Endodermal cell (in vitro differentiated cells): Measurements from ENCODE around the gene TGFB1. TPM values are rescaled to one million over a fixed set of nuclear protein-coding genes. Genes with fewer than 3 reads are reported as not detected.

ENCODE experiments used
- DNase-seq: peaks from one replicate; pipeline ENCODE4 v3.0.0-alpha.2; 2017
- H3K27ac ChIP-seq: 2 replicates; pipeline ENCODE4 v1.5.1; 2013; ENCODE audit warnings: mild to moderate bottlenecking, low read depth, low read length, moderate library complexity
- H3K27me3 ChIP-seq: 2 replicates; pipeline ENCODE4 v1.6.1; 2013; ENCODE audit warnings: mild to moderate bottlenecking, low read length, moderate library complexity; ENCODE audit not compliant: insufficient read depth, control insufficient read depth, poor library complexity, severe bottlenecking
- H3K36me3 ChIP-seq: 2 replicates; pipeline ENCODE4 v1.7.0; 2013; ENCODE audit warnings: mild to moderate bottlenecking, low read length, moderate library complexity; ENCODE audit not compliant: control insufficient read depth, insufficient read depth
- H3K4me1 ChIP-seq: one replicate; pipeline ENCODE4 v1.7.0; 2013; ENCODE audit warnings: low read length; ENCODE audit not compliant: control insufficient read depth, insufficient read depth
- H3K4me3 ChIP-seq: 2 replicates; pipeline ENCODE4 v1.5.1; 2013; ENCODE audit warnings: mild to moderate bottlenecking, low read length, moderate library complexity
- H3K9ac ChIP-seq: 2 replicates; pipeline ENCODE4 v1.6.1; 2013; ENCODE audit warnings: mild to moderate bottlenecking, low read length, moderate library complexity; ENCODE audit not compliant: poor library complexity, severe bottlenecking; ENCODE audit errors: extremely low read depth
- H3K9me3 ChIP-seq: 2 replicates; pipeline ENCODE4 v1.6.1; 2013; ENCODE audit warnings: mild to moderate bottlenecking, low read length, moderate library complexity; ENCODE audit not compliant: control insufficient read depth
- H3K27ac Mint-ChIP-seq: 2 replicates; pipeline ENCODE4 v1.8.0; 2020; ENCODE audit warnings: mixed read lengths
- H3K27me3 Mint-ChIP-seq: 2 replicates; pipeline ENCODE4 v1.8.0; 2021; ENCODE audit warnings: mild to moderate bottlenecking, mixed read lengths; ENCODE audit not compliant: insufficient read depth
- H3K36me3 Mint-ChIP-seq: 2 replicates; pipeline ENCODE4 v1.8.0; 2020; ENCODE audit warnings: low read depth, mixed read lengths
- H3K4me1 Mint-ChIP-seq: 2 replicates; pipeline ENCODE4 v1.8.0; 2020; ENCODE audit warnings: mixed read lengths
- H3K4me3 Mint-ChIP-seq: 2 replicates; pipeline ENCODE4 v1.8.0; 2020; ENCODE audit warnings: mild to moderate bottlenecking, moderate library complexity, mixed read lengths
- H3K9me3 Mint-ChIP-seq: 2 replicates; pipeline ENCODE4 v1.8.0; 2020; ENCODE audit warnings: mild to moderate bottlenecking, mixed read lengths
- WGBS, 2 experiments: methylation state at CpG; one replicate each; pipeline versions ENCODE4 v1.1.5 to v1.1.7; 2013; ENCODE audit warnings: missing lambda C conversion rate in 2 of 2, mixed read lengths in 1 of 2; ENCODE audit not compliant: insufficient coverage in 1 of 2, insufficient read length in 1 of 2; 5-methylcytosine and 5-hydroxymethylcytosine counted together
- total RNA-seq, 2 donors: library from RNA; stranded (reverse); fragmentation: NEBNext Ultra II Directional in 1 of 2; extraction: Animal tissue kit (Norgen Biotek cat#: 25700) in 1 of 2; gene quantifications; 2 replicates in 1 of 2; 3 replicates in 1 of 2; pipeline ENCODE4 v1.2.1, GENCODE V29; 2021
- TF ChIP-seq, protein P1 (sequence below): fragments of 200-600 bp; sonication (generic); conservative IDR thresholded peaks from 2 replicates; pipeline ENCODE4 v1.5.0; 2021; ENCODE audit warnings: antibody characterized with exemption, mild to moderate bottlenecking

The TGFB1 gene
- total RNA-seq, 2 donors from 2014 or later, result 56.3 to 60.1 TPM

DNA sequence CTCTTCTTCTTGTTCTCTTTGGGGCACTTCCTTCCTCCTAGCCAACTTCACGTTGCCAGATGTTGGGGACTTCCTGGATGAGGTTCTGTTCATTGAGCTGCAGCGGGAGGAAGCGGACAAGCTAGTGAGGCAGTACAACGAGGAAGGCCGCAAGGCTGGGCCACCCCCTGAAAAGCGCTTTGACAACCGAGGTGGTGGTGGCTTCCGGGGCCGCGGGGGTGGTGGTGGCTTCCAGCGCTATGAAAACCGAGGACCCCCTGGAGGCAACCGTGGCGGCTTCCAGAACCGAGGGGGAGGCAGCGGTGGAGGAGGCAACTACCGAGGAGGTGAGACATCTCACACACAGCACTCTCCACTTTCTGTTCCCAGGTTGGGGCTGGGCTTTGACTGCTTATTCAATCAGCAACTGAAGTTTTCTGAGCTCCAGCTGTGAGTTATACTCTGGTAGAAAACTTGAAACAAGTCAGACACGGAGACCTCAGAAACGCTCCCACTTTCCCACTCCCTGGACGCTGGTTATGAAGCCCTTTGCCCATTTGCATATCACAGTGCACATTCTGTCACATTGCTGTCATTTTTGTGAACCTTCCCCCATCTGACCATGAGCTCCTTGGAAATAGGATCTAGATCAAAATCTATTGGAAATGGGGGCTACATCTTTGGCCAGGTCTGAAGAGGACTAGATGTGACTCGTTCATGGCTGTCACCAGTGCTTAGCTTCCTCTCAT, 50.9 kb downstream of the TGFB1 start:
- H3K4me3 ChIP-seq, result no peak overlapping the region
- peaks cover 92% of the 10 kb centered on the region for H3K36me3 ChIP-seq
- H3K27ac Mint-ChIP-seq, result no peak overlapping the region
- peaks cover 4% of the 10 kb centered on the region for H3K4me1 Mint-ChIP-seq
- WGBS, 2 experiments, result 93 to 94% methylated on average over 5 to 21 of the region's 21 CpGs
- no peaks in the 10 kb centered on the region for H3K27me3 ChIP-seq
- no peak for DNase-seq
- no peaks in the 10 kb centered on the region for H3K27me3 Mint-ChIP-seq
- no peak overlapping the region for H3K27ac ChIP-seq
- no peaks in the 10 kb centered on the region for H3K9me3 ChIP-seq
- no peak overlapping the region for H3K9ac ChIP-seq
- no peaks in the 10 kb centered on the region for H3K9me3 Mint-ChIP-seq
- H3K36me3 Mint-ChIP-seq, result peaks cover 86% of the 10 kb centered on the region
- no peak overlapping the region for H3K4me3 Mint-ChIP-seq
- H3K4me1 ChIP-seq, result no peaks in the 10 kb centered on the region
- TF ChIP-seq, protein P1, sequence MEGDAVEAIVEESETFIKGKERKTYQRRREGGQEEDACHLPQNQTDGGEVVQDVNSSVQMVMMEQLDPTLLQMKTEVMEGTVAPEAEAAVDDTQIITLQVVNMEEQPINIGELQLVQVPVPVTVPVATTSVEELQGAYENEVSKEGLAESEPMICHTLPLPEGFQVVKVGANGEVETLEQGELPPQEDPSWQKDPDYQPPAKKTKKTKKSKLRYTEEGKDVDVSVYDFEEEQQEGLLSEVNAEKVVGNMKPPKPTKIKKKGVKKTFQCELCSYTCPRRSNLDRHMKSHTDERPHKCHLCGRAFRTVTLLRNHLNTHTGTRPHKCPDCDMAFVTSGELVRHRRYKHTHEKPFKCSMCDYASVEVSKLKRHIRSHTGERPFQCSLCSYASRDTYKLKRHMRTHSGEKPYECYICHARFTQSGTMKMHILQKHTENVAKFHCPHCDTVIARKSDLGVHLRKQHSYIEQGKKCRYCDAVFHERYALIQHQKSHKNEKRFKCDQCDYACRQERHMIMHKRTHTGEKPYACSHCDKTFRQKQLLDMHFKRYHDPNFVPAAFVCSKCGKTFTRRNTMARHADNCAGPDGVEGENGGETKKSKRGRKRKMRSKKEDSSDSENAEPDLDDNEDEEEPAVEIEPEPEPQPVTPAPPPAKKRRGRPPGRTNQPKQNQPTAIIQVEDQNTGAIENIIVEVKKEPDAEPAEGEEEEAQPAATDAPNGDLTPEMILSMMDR, result no peak

DNA sequence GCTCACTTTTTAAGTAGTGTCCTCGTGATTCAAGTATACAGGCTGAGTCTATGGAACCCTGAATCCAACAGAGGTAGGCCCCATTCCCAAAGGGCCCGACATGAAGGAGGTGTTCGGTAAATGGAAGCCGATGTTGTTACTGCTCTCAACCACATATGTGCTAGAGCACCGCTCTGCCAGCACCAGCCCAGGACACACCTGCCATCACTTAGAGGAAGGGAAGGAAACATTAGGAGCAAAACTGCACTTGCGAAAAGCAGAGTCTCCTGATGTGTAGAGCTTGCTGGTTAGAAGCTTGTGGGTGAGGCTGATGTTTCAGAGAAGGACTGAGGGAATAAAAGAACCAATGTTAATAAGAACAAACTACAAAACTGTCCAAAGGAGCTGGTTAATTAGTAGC, 53.2 kb downstream of the TGFB1 start:
- peaks cover 88% of the 10 kb centered on the region for H3K36me3 Mint-ChIP-seq
- no peak overlapping the region for H3K4me3 Mint-ChIP-seq
- TF ChIP-seq, protein P1, result no peak
- Histone ChIP-seq H3K27ac (no peak overlapping the region), H3K9ac (no peak overlapping the region), H3K4me1 (peaks cover under 1% of the 10 kb centered on the region), H3K9me3 (no peaks in the 10 kb centered on the region), H3K36me3 (peaks cover 92% of the 10 kb centered on the region), H3K4me3 (no peak overlapping the region), H3K27me3 (no peaks in the 10 kb centered on the region)
- H3K27me3 Mint-ChIP-seq, result no peaks in the 10 kb centered on the region
- no peaks in the 10 kb centered on the region for H3K9me3 Mint-ChIP-seq
- H3K4me1 Mint-ChIP-seq, result peaks cover 6% of the 10 kb centered on the region
- WGBS, 2 experiments, result 89 to 99% methylated on average over 1 to 6 of the region's 6 CpGs
- no peak for DNase-seq
- no peak overlapping the region for H3K27ac Mint-ChIP-seq

DNA sequence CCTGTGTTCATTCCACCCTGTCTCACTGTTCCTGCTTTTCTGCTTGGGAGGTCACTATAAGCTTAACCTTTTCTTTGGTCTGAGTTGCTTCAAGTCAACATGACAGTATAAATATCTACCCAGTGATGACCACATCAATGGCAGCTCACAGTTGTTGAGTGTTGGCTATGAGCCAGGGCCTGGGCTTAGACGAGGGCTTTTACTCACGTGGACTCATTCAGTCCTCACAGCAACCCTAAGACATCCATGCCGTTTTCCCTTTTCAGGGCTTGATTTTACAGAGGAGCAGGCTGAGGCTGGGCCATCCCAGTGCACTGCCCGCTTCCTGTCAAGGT, 54.0 kb downstream of the TGFB1 start:
- Histone ChIP-seq H3K9ac (no peak overlapping the region), H3K9me3 (no peaks in the 10 kb centered on the region), H3K27me3 (no peaks in the 10 kb centered on the region), H3K4me1 (peaks cover 7% of the 10 kb centered on the region), H3K4me3 (no peak overlapping the region), H3K36me3 (peaks cover 92% of the 10 kb centered on the region), H3K27ac (no peak overlapping the region)
- DNase-seq, result no peak
- H3K27ac Mint-ChIP-seq, result peak overlapping the region; percentile 67
- no peaks in the 10 kb centered on the region for H3K27me3 Mint-ChIP-seq
- peaks cover 88% of the 10 kb centered on the region for H3K36me3 Mint-ChIP-seq
- WGBS, 2 experiments, result 90 to 93% methylated on average over 2 to 4 of the region's 4 CpGs
- TF ChIP-seq, protein P1, result no peak
- H3K4me3 Mint-ChIP-seq, result no peak overlapping the region
- no peaks in the 10 kb centered on the region for H3K9me3 Mint-ChIP-seq
- peaks cover 6% of the 10 kb centered on the region for H3K4me1 Mint-ChIP-seq
